ENCODE data around the gene ARF3.

ARF3 gene

GRCh38 chr12:48980953-48981756, 23.9 kb upstream of the ARF3 start:
- DNase-seq: peak; percentile 59

GRCh38 chr12:48980389-48980952, 23.2 kb upstream of the ARF3 start:
- peak; percentile 46 for DNase-seq

GRCh38 chr12:48979602-48980388, 22.5 kb upstream of the ARF3 start:
- DNase-seq: peak; percentile 59

- DNase-seq: no peak
Measured at GRCh38 chr12:48978741-48979601, 21.7 kb upstream of the ARF3 start.

GRCh38 chr12:48978291-48978740, 21.0 kb upstream of the ARF3 start, which contains the start of gene WNT1:
Gene WNT1 (plus strand): TSS chr12:48978322. CDS start chr12:48978651, 329 bp downstream.
- DNase-seq: no peak

GRCh38 chr12:48977290-48978281, 20.3 kb upstream of the ARF3 start:
- DNase-seq: peak; percentile 86

- DNase-seq: peak; percentile 43
Measured at GRCh38 chr12:48973941-48974673, 16.8 kb upstream of the ARF3 start.

GRCh38 chr12:48973531-48973930, 16.2 kb upstream of the ARF3 start:
- no peak for DNase-seq

GRCh38 chr12:48972952-48973483, 15.7 kb upstream of the ARF3 start:
- no peak for DNase-seq

GRCh38 chr12:48972213-48972951, 15.1 kb upstream of the ARF3 start:
- DNase-seq: no peak

GRCh38 chr12:48970702-48971334, 13.5 kb upstream of the ARF3 start:
- no peak for DNase-seq

GRCh38 chr12:48969833-48970701, 12.8 kb upstream of the ARF3 start:
- peak; percentile 46 for DNase-seq

GRCh38 chr12:48969160-48969771, 12.0 kb upstream of the ARF3 start:
- no peak for DNase-seq

GRCh38 chr12:48968467-48968866, 11.2 kb upstream of the ARF3 start:
- no peak for DNase-seq

- DNase-seq: no peak
Measured at GRCh38 chr12:48967991-48968390, 10.7 kb upstream of the ARF3 start.

- no peak for DNase-seq
Measured at GRCh38 chr12:48966177-48966895, 9.0 kb upstream of the ARF3 start.
